HEK293T (cell line): Measurements from ENCODE around the gene WWTR1.

ENCODE experiments used
- FOXA1 ChIP-seq: fragments of 450-650 bp; IDR thresholded peaks from 2 replicates; pipeline ENCODE4 v1.6.1; 2016; ENCODE audit warnings: mild to moderate bottlenecking
- SP1 ChIP-seq: fragments of 450-650 bp; IDR thresholded peaks from 2 replicates; pipeline ENCODE4 v1.6.1; 2017
- SUZ12 ChIP-seq: fragments of 450-650 bp; IDR thresholded peaks from 2 replicates; pipeline ENCODE4 v1.6.1; 2016; ENCODE audit warnings: mild to moderate bottlenecking
- ZNF384 ChIP-seq: fragments of 450-650 bp; IDR thresholded peaks from 2 replicates; pipeline ENCODE4 v1.6.1; 2016

GRCh38 chr3:149510480-149510879 is 147.3 kb downstream of the WWTR1 start:
- TF ChIP-seq FOXA1: no peak
- TF ChIP-seq SP1: no peak
- no peak for TF ChIP-seq SUZ12
- TF ChIP-seq ZNF384: no peak
